GM12878 (cell line): ENCODE data around the gene CAMKK2.

Source experiments
- CEBPB ChIP-seq, 2 experiments: fragments of 150-350 bp in 1 of 2; IDR thresholded peaks; 2 replicates each; pipeline ENCODE4 v1.6.1; 2012 to 2014; ENCODE audit warnings: low read depth in 2 of 2, low read length in 2 of 2, borderline replicate concordance in 1 of 2, inconsistent platforms in 1 of 2
- EGR1 ChIP-seq, 2 experiments: IDR thresholded peaks; 1 replicate in 1 of 2; 2 replicates in 1 of 2; pipeline ENCODE4 v1.6.1; 2011 to 2012; ENCODE audit warnings: low read depth in 2 of 2, low read length in 2 of 2, borderline replicate concordance in 1 of 2, mild to moderate bottlenecking in 1 of 2, moderate library complexity in 1 of 2
- EZH2 ChIP-seq: IDR thresholded peaks from 2 replicates; pipeline ENCODE4 v1.6.1; 2012; ENCODE audit warnings: low read depth, mild to moderate bottlenecking, control low read depth, inconsistent platforms, low read length, borderline replicate concordance; ENCODE audit not compliant: control insufficient read depth
- POLR2A ChIP-seq: IDR thresholded peaks from 2 replicates; pipeline ENCODE4 v1.6.1; 2011; ENCODE audit warnings: low read depth, mild to moderate bottlenecking, low read length
- SIN3A ChIP-seq: IDR thresholded peaks from 2 replicates; pipeline ENCODE4 v1.6.1; 2012; ENCODE audit warnings: low read depth, low read length, improper control_type of control experiment
- SIX5 ChIP-seq: IDR thresholded peaks from 2 replicates; pipeline ENCODE4 v1.6.1; 2011; ENCODE audit warnings: mild to moderate bottlenecking, low read depth, low read length, moderate library complexity; ENCODE audit not compliant: severe bottlenecking
- SMAD1 ChIP-seq: fragments of 450-650 bp; IDR thresholded peaks from 2 replicates; pipeline ENCODE4 v1.6.1; 2018; ENCODE audit warnings: mild to moderate bottlenecking, low read depth; ENCODE audit not compliant: partially characterized antibody
- SMC3 ChIP-seq: IDR thresholded peaks from 2 replicates; pipeline ENCODE4 v1.6.1; 2011; ENCODE audit warnings: low read length, improper control_type of control experiment, borderline replicate concordance
- SUZ12 ChIP-seq: fragments of 200-600 bp; sonication (generic); IDR thresholded peaks from one replicate; pipeline ENCODE4 v1.6.1; 2018; ENCODE audit warnings: antibody characterized with exemption, mild to moderate bottlenecking; ENCODE audit not compliant: unreplicated experiment
- YY1 ChIP-seq: IDR thresholded peaks from 2 replicates; pipeline ENCODE4 v1.6.1; 2011; ENCODE audit warnings: low read depth, mild to moderate bottlenecking, low read length
- ZZZ3 ChIP-seq: IDR thresholded peaks from 2 replicates; pipeline ENCODE4 v1.6.1; 2011; ENCODE audit warnings: low read depth; ENCODE audit not compliant: control insufficient read depth, insufficient read length
- TF ChIP-seq, protein P1 (sequence below): IDR thresholded peaks from 2 replicates; pipeline ENCODE4 v1.6.1; 2011; ENCODE audit warnings: low read depth, low read length, improper control_type of control experiment, borderline replicate concordance
- TF ChIP-seq, protein P2 (sequence below): IDR thresholded peaks from 2 replicates; pipeline ENCODE4 v1.6.1; 2012; ENCODE audit warnings: improper control_type of control experiment, low read depth, low read length; ENCODE audit not compliant: insufficient replicate concordance
- TF ChIP-seq, protein P3 (sequence below), 3 experiments: IDR thresholded peaks in 2 of 3; conservative IDR thresholded peaks in 1 of 3; 2 replicates each; pipeline ENCODE4 v1.5.1; 2011; ENCODE audit warnings: low read depth in 3 of 3, low read length in 3 of 3, mild to moderate bottlenecking in 3 of 3, control low read depth in 2 of 3, moderate library complexity in 2 of 3, inconsistent platforms in 1 of 3, mixed read lengths in 1 of 3; ENCODE audit not compliant: control insufficient read depth in 2 of 3, insufficient read depth in 1 of 3; ENCODE audit errors: extremely low read depth in 1 of 3

DNA sequence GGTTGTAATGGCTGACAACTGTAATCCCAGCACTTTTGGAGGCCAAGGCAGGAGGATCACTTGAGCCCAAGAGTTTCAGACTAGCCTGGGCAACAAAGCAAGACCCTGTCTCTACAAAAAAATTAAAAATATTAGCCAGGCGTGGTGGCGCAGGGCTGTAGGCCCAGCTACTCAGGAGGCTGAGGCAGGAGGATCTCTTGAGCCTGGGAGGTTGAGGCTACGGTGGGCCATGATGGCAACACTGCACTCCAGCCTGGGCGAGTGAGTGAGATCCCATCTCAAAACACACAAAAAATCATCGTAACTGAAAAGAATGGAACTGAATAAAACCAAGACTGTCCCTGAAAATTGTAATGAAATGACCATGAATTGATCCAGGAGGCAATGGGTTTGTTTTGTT lies 6.1 kb downstream of the CAMKK2 start:
- no peak for TF ChIP-seq EZH2
- no peak for TF ChIP-seq CEBPB (IDR thresholded peaks at IDR 0.05; ENCODE audit: borderline replicate concordance in 1 of 2, low read depth in 2 of 2, low read length in 2 of 2)
- TF ChIP-seq ZZZ3, result no peak
- no peak for TF ChIP-seq SIX5
- no peak for TF ChIP-seq POLR2A
- TF ChIP-seq SUZ12, result no peak
- TF ChIP-seq, protein P1, sequence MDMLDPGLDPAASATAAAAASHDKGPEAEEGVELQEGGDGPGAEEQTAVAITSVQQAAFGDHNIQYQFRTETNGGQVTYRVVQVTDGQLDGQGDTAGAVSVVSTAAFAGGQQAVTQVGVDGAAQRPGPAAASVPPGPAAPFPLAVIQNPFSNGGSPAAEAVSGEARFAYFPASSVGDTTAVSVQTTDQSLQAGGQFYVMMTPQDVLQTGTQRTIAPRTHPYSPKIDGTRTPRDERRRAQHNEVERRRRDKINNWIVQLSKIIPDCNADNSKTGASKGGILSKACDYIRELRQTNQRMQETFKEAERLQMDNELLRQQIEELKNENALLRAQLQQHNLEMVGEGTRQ, result no peak
- no peak for TF ChIP-seq EGR1 (IDR thresholded peaks at IDR 0.05; ENCODE audit: borderline replicate concordance in 1 of 2, low read depth in 2 of 2, low read length in 2 of 2)
- TF ChIP-seq, protein P2, sequence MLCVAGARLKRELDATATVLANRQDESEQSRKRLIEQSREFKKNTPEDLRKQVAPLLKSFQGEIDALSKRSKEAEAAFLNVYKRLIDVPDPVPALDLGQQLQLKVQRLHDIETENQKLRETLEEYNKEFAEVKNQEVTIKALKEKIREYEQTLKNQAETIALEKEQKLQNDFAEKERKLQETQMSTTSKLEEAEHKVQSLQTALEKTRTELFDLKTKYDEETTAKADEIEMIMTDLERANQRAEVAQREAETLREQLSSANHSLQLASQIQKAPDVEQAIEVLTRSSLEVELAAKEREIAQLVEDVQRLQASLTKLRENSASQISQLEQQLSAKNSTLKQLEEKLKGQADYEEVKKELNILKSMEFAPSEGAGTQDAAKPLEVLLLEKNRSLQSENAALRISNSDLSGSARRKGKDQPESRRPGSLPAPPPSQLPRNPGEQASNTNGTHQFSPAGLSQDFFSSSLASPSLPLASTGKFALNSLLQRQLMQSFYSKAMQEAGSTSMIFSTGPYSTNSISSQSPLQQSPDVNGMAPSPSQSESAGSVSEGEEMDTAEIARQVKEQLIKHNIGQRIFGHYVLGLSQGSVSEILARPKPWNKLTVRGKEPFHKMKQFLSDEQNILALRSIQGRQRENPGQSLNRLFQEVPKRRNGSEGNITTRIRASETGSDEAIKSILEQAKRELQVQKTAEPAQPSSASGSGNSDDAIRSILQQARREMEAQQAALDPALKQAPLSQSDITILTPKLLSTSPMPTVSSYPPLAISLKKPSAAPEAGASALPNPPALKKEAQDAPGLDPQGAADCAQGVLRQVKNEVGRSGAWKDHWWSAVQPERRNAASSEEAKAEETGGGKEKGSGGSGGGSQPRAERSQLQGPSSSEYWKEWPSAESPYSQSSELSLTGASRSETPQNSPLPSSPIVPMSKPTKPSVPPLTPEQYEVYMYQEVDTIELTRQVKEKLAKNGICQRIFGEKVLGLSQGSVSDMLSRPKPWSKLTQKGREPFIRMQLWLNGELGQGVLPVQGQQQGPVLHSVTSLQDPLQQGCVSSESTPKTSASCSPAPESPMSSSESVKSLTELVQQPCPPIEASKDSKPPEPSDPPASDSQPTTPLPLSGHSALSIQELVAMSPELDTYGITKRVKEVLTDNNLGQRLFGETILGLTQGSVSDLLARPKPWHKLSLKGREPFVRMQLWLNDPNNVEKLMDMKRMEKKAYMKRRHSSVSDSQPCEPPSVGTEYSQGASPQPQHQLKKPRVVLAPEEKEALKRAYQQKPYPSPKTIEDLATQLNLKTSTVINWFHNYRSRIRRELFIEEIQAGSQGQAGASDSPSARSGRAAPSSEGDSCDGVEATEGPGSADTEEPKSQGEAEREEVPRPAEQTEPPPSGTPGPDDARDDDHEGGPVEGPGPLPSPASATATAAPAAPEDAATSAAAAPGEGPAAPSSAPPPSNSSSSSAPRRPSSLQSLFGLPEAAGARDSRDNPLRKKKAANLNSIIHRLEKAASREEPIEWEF, result no peak
- TF ChIP-seq, protein P3, sequence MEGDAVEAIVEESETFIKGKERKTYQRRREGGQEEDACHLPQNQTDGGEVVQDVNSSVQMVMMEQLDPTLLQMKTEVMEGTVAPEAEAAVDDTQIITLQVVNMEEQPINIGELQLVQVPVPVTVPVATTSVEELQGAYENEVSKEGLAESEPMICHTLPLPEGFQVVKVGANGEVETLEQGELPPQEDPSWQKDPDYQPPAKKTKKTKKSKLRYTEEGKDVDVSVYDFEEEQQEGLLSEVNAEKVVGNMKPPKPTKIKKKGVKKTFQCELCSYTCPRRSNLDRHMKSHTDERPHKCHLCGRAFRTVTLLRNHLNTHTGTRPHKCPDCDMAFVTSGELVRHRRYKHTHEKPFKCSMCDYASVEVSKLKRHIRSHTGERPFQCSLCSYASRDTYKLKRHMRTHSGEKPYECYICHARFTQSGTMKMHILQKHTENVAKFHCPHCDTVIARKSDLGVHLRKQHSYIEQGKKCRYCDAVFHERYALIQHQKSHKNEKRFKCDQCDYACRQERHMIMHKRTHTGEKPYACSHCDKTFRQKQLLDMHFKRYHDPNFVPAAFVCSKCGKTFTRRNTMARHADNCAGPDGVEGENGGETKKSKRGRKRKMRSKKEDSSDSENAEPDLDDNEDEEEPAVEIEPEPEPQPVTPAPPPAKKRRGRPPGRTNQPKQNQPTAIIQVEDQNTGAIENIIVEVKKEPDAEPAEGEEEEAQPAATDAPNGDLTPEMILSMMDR (IDR thresholded peaks at IDR 0.05 in 2 of 3, conservative IDR thresholded peaks at IDR 0.05 in 1 of 3; ENCODE audit: control insufficient read depth in 2 of 3, extremely low read depth in 1 of 3, insufficient read depth in 1 of 3, low read depth in 3 of 3, low read length in 3 of 3), result no peak
- TF ChIP-seq YY1, result no peak
- no peak for TF ChIP-seq SMAD1
- no peak for TF ChIP-seq SIN3A
- no peak for TF ChIP-seq SMC3
